ENCODE results near the gene OTOF.

GRCh38 chr2:26521913-26522180, 43.9 kb upstream of the OTOF start:
- no peak for TF ChIP-seq SIN3A (IDR thresholded peaks at IDR 0.05; ENCODE audit: borderline replicate concordance, insufficient read depth, low read length)
- no peak for TF ChIP-seq POLR2AphosphoS5 (IDR thresholded peaks at IDR 0.05; ENCODE audit: low read depth, low read length)
- no peak for TF ChIP-seq FOXP2 (optimal IDR thresholded peaks at IDR 0.05; ENCODE audit: borderline replicate concordance, extremely low read depth, extremely low read length, insufficient read depth)
- no peak for TF ChIP-seq TAF1 (IDR thresholded peaks at IDR 0.05; ENCODE audit: borderline replicate concordance, insufficient read depth, low read length)
- no peak for TF ChIP-seq REST (IDR thresholded peaks at IDR 0.05; ENCODE audit: insufficient read depth in 1 of 2, low read depth in 2 of 2, low read length in 2 of 2)

Data from PFSK-1 (cell line).